ENCODE data around the gene SRGAP2C.
"Not testable (repeated sequence)": the region's sequence is repeated elsewhere in the genome, so short reads cannot be mapped to it uniquely, and the experiment has no call there.

Gene SRGAP2C

GRCh38 chr1:121186191-121186590 is 1.4 kb downstream of the SRGAP2C start:
- DNase-seq (ENCODE audit: low read depth) = not testable (repeated sequence)

- DNase-seq (ENCODE audit: low read depth) = not testable (repeated sequence)
These were observed 3.1 kb downstream of the SRGAP2C start for GRCh38 chr1:121187914-121188313.

DNA sequence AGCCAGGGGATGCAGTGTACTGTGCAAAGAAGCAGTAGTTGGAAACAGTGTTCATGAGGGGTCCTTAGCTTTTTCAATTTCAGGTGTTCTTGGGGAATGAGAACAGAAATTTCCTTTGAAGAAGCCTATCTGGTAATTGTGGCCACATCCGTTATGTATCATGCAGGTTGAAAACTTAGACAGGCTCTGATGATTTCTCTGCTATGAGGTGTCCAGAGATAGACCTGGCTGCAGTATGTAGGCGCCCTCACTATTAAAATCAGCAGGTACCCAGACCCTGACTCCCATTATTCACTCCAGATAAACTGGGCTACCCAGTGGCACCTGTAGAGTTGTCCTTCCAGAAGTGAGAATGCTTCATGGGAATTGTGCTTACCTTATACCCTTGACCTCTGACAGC is 7.7 kb downstream of the SRGAP2C start:
- DNase-seq (ENCODE audit: low read depth) = not testable (repeated sequence)

- not testable (repeated sequence) for DNase-seq (ENCODE audit: low read depth)
These were observed 12.5 kb downstream of the SRGAP2C start for GRCh38 chr1:121197095-121197882.

GRCh38 chr1:121199763-121200162 is 15.0 kb downstream of the SRGAP2C start:
- not testable (repeated sequence) for DNase-seq (ENCODE audit: low read depth)

GRCh38 chr1:121200232-121200631 is 15.5 kb downstream of the SRGAP2C start:
- DNase-seq (ENCODE audit: low read depth) = not testable (repeated sequence)

DNA sequence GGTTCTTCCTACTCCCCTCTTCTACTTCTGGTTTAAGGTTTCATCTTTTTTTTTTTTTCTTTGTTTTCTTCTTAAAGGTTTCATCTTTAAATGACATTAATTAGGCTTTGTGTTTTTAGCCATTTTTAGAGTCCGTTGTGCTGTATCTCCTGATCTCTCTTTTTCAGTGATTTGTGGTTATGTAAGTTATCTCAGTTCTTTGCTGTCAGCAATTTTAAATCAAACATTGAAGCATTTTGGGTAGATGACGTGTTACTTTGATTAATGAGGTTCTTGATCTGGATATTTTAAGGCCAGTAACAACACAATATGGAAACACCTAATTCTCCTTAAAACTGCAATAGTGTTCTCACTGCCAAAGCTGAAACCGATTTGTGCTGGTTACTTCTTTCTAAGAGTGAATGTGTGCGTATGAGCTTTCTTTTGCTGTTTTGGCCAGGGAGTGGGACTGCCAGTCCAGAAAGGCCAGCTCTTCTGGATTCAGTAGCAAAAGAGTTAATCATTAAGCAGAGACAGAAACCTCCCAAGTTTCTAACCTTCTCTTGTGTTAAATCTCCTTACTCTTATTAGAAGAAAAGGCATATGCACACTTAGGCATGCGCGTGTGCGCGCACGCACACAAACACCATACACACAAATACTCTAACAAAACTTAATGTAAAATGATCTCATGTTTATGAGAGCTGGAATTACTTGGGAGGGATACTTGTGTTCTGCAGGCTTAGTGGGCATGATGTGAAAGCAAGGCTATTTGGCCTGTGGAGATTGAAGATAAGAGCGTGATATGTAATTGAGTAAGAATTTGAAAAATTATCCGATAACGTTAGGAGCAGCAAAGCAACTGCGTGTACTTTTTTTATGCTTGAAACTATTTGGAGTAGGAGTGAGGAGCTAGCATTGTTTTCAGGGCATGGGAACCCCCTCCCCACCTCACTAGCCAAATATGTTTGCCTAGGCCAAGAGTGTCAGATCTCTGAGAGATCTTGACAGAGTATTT is 16.5 kb downstream of the SRGAP2C start:
- peak; percentile 23 for DNase-seq (ENCODE audit: low read depth)

DNA sequence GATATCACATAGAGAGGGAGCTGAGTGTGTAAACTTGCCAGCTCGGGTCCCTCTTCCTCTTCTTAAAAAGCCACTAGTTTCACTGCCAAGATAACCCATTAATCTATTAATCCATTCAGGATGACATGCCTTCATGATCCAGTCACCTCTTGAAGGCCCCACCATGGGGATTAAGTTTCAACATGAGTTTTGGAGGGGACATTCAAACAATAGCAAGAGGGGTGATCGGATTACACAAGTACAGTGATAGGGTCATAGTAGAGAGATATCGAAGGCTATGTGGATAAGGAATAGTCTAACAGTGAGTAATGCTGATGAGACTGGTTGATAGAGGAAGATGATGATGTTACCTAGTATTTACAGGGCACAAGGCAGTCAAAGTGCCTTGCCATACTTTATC is 18.2 kb downstream of the SRGAP2C start:
- DNase-seq (ENCODE audit: low read depth) = not testable (repeated sequence)

DNA sequence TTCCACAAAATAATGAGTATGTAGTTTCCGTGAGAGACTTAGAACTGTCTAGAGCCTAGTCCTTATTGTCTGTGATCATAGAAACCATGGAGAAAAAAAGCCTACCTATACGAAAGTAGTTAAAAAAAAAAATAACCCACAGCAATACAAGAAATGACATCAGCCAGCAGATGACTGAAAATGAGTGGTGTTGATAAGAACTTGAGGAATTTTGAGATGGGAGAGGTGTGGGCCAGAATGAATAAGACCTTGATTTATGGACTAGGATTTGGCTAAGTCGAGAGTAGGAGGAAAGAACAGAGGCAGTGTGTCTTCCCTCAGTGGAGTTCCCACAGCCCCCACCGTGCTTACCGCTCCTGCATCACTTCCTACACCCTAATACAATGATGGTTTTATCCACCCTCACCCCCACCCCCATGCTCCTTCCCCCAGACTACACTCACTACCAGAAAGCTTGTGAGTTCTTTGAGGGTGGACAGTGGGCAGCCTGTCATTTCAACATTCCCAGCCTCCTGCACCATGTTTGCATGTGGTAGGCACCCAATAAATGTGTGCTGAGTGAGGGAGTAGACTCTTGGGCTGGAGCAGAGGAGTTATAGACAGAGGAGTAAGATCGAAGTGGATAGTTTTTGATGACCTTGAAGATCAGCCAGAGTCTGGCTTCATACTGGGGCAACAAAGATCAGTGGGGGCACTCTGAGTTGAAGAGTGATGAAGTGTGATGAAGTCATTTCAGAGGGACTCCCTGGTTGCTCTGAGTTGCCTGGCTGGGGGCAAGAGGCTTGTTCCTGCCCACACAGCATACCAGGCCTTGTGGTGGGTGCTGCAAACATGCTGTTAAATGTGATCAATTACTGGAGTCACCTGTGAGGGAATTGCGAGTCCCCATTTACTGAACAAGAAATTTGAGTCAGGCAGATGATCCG is 21.3 kb downstream of the SRGAP2C start:
- not testable (repeated sequence) for DNase-seq (ENCODE audit: low read depth)

GRCh38 chr1:121207328-121207727 is 22.6 kb downstream of the SRGAP2C start:
- not testable (repeated sequence) for DNase-seq (ENCODE audit: low read depth)

GRCh38 chr1:121208375-121208774 is 23.6 kb downstream of the SRGAP2C start:
- DNase-seq (ENCODE audit: low read depth) = peak; percentile 2

GRCh38 chr1:121210778-121211177 is 26.0 kb downstream of the SRGAP2C start:
- not testable (repeated sequence) for DNase-seq (ENCODE audit: low read depth)

DNA sequence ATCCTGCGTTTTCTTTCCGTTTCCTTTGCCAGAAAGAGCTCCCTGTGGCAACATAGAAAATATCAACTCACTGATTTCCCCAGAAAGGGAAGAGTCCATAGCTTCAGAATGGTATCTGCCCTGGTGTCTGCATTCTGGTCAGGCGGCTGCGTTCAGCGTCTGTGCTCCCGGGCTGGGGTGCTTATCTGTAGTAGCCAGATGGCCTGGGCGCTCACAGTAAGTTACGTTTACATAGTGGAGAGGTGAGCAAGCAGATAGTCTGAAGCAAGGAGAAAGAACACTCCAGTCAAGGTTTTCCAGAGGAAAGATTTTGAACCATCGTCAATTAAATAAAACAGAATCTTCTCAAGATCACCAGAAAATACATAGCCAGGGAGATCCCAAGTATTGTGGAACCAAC is 28.7 kb downstream of the SRGAP2C start:
- DNase-seq (ENCODE audit: low read depth) = not testable (repeated sequence)

- DNase-seq (ENCODE audit: low read depth) = not testable (repeated sequence)
These were observed 29.9 kb downstream of the SRGAP2C start for GRCh38 chr1:121214544-121215156.

DNA sequence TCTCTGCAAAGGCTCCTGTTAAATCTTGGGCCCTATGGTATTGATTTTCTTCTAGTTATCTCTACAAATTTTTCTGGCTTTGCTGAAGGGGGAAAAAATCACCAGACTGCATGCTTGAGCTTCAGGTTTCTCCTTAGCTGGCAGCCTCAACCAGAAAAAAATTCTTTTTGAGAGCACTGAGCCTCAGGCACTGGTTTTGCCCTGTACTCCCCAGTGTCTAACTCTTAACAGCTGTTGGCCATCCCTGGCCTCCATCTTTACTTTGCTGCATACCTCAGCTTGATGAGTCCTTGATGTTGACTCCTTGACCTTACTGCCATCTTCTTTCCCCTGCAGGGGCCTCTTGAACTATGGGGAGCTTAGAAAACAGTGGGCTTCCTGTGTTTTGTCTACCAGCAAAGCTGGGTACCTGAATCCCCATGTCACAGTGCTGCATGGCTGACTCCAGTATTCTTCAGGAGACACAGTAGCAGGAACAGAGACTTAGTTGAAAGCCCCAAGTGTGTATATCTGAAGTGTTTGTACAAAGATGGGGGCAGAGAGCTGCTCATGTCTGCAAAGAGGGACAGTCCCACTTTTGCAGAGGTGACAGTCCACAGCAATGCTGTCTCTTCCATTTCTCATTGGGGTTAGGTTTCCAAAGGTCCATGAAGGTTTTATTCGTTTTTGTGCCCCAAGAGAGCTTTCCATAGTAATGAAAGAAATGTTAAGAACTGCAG is 31.1 kb downstream of the SRGAP2C start:
- not testable (repeated sequence) for DNase-seq (ENCODE audit: low read depth)

DNA sequence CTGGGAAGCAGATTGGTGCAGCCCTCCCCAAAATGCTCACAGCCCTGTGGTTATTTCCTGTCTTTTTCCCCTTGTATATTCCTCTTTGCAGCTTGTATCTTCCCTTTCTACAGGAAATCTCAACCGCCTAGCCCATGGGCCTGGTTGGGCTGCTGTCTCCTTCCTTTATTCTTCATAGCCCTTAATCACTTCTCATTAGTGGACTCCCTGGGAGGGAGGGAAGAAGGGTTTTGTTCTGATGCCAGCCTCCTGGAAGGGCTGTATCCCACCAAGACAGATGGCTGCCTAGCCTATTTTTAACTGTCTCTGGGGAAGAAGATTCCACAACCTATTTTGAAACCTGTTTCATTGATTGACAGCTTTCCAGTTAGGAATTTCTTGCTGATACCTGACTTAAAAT is 31.9 kb downstream of the SRGAP2C start:
- not testable (repeated sequence) for DNase-seq (ENCODE audit: low read depth)

DNA sequence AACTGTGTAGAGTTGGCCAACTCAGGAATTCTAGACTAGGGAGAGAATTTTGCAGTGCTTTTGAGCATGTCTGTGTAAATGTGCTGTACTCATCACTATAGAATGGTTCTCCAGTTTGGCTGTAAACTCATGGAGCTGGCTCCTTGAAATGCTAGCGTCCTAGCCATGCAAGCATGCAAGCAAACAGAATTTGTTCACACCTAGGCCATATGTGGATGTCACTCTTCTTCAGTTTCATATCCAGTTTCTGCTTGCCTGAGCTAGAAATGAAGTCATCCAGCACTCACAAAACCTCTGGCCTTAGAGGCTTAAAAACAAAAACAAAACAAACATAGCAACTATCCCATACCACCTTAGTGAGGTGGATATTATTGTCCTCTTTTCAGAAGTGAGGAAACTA is 37.0 kb downstream of the SRGAP2C start:
- DNase-seq (ENCODE audit: low read depth) = not testable (repeated sequence)

- not testable (repeated sequence) for DNase-seq (ENCODE audit: low read depth)
These were observed 39.9 kb downstream of the SRGAP2C start for GRCh38 chr1:121224714-121225113.

- not testable (repeated sequence) for DNase-seq (ENCODE audit: low read depth)
These were observed 41.6 kb downstream of the SRGAP2C start for GRCh38 chr1:121226295-121226904.

DNA sequence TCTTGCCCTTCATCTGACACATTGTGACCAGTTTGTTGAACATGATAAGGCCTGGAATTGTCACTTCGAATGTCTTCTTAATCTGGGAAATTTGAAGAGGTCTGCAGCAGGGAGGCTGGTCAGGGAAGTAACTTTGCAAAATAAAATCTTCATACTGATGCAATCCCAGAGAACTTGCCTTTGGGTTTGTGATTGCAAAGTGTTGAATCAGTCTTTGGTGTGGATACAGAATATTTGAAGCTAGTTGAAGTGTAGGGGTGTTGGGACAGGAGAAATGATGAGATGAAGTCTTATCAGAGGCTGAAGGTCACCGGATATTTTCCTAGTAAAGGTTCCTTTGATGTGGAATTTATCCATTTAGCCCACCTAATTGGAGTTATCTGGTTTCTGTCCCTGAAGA is 42.1 kb downstream of the SRGAP2C start:
- not testable (repeated sequence) for DNase-seq (ENCODE audit: low read depth)

Data from ELR (cell line).